A673 (cell line): ENCODE measurements around the gene PARD6B.
"Not testable (repeated sequence)": the region's sequence is repeated elsewhere in the genome, so short reads cannot be mapped to it uniquely, and the experiment has no call there.

Experiments used
- EZH2 ChIP-seq: fragments of 200-600 bp; sonication (generic); IDR thresholded peaks from 2 replicates; pipeline ENCODE4 v1.6.1; 2017; ENCODE audit warnings: borderline replicate concordance, low read depth, mild to moderate bottlenecking, mixed read lengths, antibody characterized with exemption, low read length; ENCODE audit not compliant: poor library complexity, severe bottlenecking
- TF ChIP-seq, protein P1 (sequence below): fragments of 300-800, 200-600 bp; sonication (generic); conservative IDR thresholded peaks from 2 replicates; pipeline ENCODE4 v1.5.1; 2017; ENCODE audit warnings: low read depth, mild to moderate bottlenecking, antibody characterized with exemption, low read length, moderate library complexity, mixed read lengths

GRCh38 chr20:50768991-50769390, 37.6 kb downstream of the PARD6B start:
- TF ChIP-seq, protein P1, sequence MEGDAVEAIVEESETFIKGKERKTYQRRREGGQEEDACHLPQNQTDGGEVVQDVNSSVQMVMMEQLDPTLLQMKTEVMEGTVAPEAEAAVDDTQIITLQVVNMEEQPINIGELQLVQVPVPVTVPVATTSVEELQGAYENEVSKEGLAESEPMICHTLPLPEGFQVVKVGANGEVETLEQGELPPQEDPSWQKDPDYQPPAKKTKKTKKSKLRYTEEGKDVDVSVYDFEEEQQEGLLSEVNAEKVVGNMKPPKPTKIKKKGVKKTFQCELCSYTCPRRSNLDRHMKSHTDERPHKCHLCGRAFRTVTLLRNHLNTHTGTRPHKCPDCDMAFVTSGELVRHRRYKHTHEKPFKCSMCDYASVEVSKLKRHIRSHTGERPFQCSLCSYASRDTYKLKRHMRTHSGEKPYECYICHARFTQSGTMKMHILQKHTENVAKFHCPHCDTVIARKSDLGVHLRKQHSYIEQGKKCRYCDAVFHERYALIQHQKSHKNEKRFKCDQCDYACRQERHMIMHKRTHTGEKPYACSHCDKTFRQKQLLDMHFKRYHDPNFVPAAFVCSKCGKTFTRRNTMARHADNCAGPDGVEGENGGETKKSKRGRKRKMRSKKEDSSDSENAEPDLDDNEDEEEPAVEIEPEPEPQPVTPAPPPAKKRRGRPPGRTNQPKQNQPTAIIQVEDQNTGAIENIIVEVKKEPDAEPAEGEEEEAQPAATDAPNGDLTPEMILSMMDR: not testable (repeated sequence)
- not testable (repeated sequence) for TF ChIP-seq EZH2
